ENCODE measurements around the gene G6PC1. TPM values are rescaled to one million over a fixed set of nuclear protein-coding genes. Genes with fewer than 3 reads are reported as not detected.
"Not testable (repeated sequence)": the region's sequence is repeated elsewhere in the genome, so short reads cannot be mapped to it uniquely, and the experiment has no call there.

G6PC1 gene
- total RNA-seq, 4 donors from 2014 or later, result not detected

DNA sequence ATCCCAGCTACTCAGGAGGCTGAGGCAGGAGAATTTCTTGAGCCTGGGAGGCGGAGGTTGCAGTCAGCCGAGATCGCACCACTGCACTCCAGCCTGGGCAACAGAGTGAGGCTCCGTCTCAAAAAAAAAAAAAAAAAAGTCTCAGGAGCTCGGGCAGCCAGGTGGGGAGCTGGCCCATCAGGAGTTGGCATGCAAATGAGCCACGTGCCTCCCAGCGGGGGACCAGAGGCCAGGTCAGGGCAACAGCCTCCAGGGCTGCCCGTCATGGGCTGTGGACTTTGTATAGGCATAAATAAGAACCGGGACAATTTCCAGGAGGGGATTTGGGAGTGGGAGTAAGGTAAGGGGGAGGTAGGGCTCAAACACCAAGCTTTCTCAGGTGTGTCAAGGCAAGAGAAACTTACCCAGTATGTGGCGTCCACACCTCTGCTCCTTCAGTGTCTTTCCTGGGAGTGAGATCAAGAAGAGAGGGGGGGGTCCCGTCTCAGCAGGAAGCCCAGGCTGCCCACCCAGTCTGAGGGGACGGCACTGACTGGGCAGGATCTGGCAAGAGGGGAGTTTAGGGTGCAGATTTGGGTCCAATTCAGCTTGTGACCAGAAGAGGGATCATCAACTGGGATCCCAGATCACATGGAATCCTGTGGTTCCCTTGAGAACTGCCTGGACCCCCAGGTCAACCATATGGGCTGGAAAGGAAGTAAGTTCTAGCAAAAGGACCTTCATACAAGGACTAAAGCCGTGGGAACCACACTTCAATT, 22.3 kb upstream of the G6PC1 start:
- Histone ChIP-seq H3K27ac (no peak overlapping the region), H3K9me3 (no peaks in the 10 kb centered on the region), H3K4me3 (no peak overlapping the region), H3K4me1 (no peaks in the 10 kb centered on the region), H3K36me3 (no peaks in the 10 kb centered on the region), H3K27me3 (no peaks in the 10 kb centered on the region)
- no peak for DNase-seq
- TF ChIP-seq POLR2A (IDR thresholded peaks at IDR 0.05), result no peak
- TF ChIP-seq, protein P1, sequence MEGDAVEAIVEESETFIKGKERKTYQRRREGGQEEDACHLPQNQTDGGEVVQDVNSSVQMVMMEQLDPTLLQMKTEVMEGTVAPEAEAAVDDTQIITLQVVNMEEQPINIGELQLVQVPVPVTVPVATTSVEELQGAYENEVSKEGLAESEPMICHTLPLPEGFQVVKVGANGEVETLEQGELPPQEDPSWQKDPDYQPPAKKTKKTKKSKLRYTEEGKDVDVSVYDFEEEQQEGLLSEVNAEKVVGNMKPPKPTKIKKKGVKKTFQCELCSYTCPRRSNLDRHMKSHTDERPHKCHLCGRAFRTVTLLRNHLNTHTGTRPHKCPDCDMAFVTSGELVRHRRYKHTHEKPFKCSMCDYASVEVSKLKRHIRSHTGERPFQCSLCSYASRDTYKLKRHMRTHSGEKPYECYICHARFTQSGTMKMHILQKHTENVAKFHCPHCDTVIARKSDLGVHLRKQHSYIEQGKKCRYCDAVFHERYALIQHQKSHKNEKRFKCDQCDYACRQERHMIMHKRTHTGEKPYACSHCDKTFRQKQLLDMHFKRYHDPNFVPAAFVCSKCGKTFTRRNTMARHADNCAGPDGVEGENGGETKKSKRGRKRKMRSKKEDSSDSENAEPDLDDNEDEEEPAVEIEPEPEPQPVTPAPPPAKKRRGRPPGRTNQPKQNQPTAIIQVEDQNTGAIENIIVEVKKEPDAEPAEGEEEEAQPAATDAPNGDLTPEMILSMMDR (IDR thresholded peaks at IDR 0.05), result no peak
- intact Hi-C loops (cut with DNase I; ENCODE audit: low total_unique reads), result no loop called here

DNA sequence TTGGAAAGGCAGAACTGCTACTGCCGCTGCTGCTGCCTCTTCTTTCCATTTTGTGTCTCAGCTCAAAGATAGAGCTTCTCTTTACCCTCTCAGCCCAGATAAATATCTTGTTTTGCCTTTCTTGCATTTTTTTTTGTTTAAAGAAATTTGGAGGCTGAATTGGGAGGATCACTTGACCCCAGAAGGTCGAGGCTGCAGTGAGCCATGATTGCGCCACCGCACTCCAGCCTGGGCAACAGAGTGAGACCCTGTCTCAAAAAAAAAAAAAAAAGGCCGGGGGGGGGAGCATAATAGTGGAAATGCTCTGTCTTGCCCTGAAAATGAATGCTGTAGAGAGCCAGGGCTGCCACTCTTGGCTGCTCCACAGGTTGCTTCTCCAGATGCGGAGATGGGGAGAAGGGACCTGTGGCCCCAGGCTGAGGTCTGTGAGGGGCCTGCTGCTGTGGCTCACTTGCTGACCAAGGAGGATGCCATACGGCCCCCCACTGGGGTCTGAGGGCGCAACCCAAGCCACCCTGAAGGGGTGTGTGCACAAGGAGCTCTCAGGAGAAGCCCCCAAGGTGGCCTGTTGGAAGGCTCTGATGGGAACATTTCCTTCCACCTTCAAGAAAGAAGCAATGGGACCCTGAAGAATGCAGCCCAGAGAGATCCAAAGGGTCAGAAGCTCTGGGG, 21.5 kb upstream of the G6PC1 start:
- no peaks in the 10 kb centered on the region for H3K4me1 ChIP-seq
- no peak overlapping the region for H3K27ac ChIP-seq
- TF ChIP-seq, protein P1 (IDR thresholded peaks at IDR 0.05), result no peak
- no peak for TF ChIP-seq POLR2A (IDR thresholded peaks at IDR 0.05)
- no peak for DNase-seq
- intact Hi-C loops (cut with DNase I; ENCODE audit: low total_unique reads), result no loop called here
- H3K4me3 ChIP-seq, result no peak overlapping the region
- no peaks in the 10 kb centered on the region for H3K9me3 ChIP-seq
- H3K27me3 ChIP-seq, result no peaks in the 10 kb centered on the region
- no peaks in the 10 kb centered on the region for H3K36me3 ChIP-seq

DNA sequence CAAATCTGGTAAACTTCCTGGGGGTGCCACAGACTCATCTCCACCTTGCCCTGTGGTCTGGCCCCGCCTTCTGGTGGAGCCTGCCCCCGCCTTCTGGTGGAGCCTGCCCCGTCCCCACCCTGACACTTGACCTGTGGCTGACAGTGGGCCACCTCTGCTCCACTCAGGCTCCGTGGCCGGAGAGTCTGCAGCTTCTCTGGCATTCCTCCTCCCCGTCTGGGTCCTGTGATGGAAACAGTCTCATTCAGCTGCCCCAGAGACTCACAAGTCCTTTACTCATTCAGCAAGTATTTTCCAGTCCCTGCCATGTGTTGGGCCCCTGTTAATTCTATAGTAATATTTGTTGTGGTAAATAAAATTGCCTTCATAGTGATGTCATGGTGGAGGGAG, 21.0 kb upstream of the G6PC1 start:
- H3K36me3 ChIP-seq, result no peaks in the 10 kb centered on the region
- no peak overlapping the region for H3K4me3 ChIP-seq
- no peak overlapping the region for H3K27ac ChIP-seq
- H3K4me1 ChIP-seq, result no peaks in the 10 kb centered on the region
- intact Hi-C loops (cut with DNase I; ENCODE audit: low total_unique reads), result no loop called here
- H3K9me3 ChIP-seq, result no peaks in the 10 kb centered on the region
- TF ChIP-seq, protein P1 (IDR thresholded peaks at IDR 0.05), result no peak
- TF ChIP-seq POLR2A (IDR thresholded peaks at IDR 0.05), result no peak
- DNase-seq, result no peak
- no peaks in the 10 kb centered on the region for H3K27me3 ChIP-seq

DNA sequence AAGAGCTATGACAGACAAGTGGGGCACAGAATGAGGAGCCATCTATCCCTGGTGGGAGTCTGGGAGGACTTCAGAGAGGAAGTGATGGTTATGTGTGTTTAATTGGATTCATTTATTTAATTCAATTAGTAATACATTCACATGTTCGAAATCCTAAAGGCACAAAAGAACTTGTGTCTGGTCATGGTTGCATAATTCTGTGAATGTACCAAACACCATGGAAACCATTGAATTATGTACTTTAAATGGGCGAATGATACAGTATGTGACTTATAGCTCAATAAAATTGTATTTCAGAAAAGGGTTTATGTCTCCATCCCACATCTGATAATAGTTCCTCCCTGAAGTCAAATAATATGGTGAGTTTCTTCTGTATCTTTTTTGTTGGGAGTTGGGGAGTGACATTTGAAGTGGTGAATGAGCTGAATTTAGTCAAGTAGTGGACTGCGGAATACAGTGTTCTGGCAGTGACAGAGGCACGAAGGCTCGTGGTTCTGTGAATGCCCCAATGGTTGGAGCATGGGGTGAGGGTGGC, 19.8 kb upstream of the G6PC1 start:
- TF ChIP-seq, protein P1 (IDR thresholded peaks at IDR 0.05), result no peak
- TF ChIP-seq POLR2A (IDR thresholded peaks at IDR 0.05), result no peak

DNA sequence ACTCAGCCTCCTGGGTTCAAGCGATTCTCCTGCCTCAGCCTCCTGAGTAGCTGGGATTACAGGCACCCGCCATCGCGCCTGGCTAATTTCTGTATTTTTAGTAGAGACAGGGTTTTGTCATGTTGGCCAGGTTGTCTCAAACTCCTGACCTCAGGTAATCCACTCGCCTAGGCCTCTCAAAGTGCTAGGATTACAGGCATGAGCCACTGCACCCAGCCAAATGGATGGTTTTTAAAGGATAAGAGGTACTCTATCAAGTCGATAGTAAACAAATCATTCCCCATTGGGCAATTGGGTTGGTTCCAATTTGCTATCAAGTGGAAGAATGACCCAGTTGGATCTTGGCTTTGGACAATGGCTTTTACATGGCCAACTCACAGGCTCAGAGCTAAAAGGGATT, 18.9 kb upstream of the G6PC1 start:
- intact Hi-C loops (cut with DNase I; ENCODE audit: low total_unique reads); H3K4me3 ChIP-seq; H3K9me3 ChIP-seq; H3K4me1 ChIP-seq; H3K36me3 ChIP-seq; H3K27me3 ChIP-seq; DNase-seq; H3K27ac ChIP-seq: not testable (repeated sequence)

More for the DNA sequence above, 19.8 kb upstream of the G6PC1 start:
- no peaks in the 10 kb centered on the region for H3K4me1 ChIP-seq
- no peak overlapping the region for H3K27ac ChIP-seq
- no peak for DNase-seq
- no peak overlapping the region for H3K4me3 ChIP-seq
- H3K36me3 ChIP-seq, result no peaks in the 10 kb centered on the region
- intact Hi-C loops (cut with DNase I; ENCODE audit: low total_unique reads), result no loop called here
- no peaks in the 10 kb centered on the region for H3K9me3 ChIP-seq
- no peaks in the 10 kb centered on the region for H3K27me3 ChIP-seq

Data from uterus (tissue), 4 donors.